K562 (cell line): ENCODE data around the gene ASCC1. TPM values are rescaled to one million over a fixed set of nuclear protein-coding genes. Genes with fewer than 3 reads are reported as not detected.
A peak's percentile ranks its signal among the peaks of the same experiment; 100 is the strongest.
"Not testable (repeated sequence)": the region's sequence is repeated elsewhere in the genome, so short reads cannot be mapped to it uniquely, and the experiment has no call there.

Experiments
- ATAC-seq: fragments of 200-7000 bp; cut with Tn5 transposase; 3 replicates; pipeline ENCODE4 v1.9.1; 2020; ENCODE audit warnings: moderate library complexity
- BruUV-seq: library from RNA; stranded (reverse); fragments of 400-500 nt; replicated peaks from 2 replicates; lab custom pipeline; 2021; lab: Mats Ljungman, UMichigan
- CTCF ChIA-PET: fragments of 300-600 bp; formaldehyde crosslinking; extraction: SDS; loops from one replicate; lab custom pipeline; 2021; ENCODE audit warnings: low intra/inter-chr PET ratio; lab: Yijun Ruan, JAX
- POLR2A ChIA-PET: fragments of 300-600, 350-650 bp; sonication (Branson Sonifier 250); formaldehyde crosslinking; extraction: SDS; loops from one replicate; lab custom pipeline; 2021; ENCODE audit warnings: antibody characterized with exemption, inconsistent platforms; lab: Yijun Ruan, JAX
- DNase-seq, 4 experiments: peaks; one replicate each; pipeline versions ENCODE4 v3.0.0 to v3.0.0-alpha.2; 2011 to 2018; ENCODE audit warnings: low spot score in 3 of 4, mixed read lengths in 3 of 4; ENCODE audit errors: extremely low read depth in 1 of 4
- FAIRE-seq: peaks from 2 replicates; lab custom pipeline; 2011; peaks lifted over from hg19 to GRCh38; lab: Jason Lieb, UNC
- H2AFZ ChIP-seq: 2 replicates; pipeline ENCODE4 v1.6.0; 2011; ENCODE audit warnings: low read depth, low read length, control low read depth, inconsistent platforms
- H3K27ac ChIP-seq: fragments of 200-600 bp; 3 replicates; pipeline ENCODE4 v1.8.0; 2011; ENCODE audit warnings: low read depth, mild to moderate bottlenecking, control low read depth, inconsistent platforms, low read length, moderate library complexity, mixed read lengths; ENCODE audit errors: extremely low read depth
- H3K27me3 ChIP-seq, 2 experiments: fragments of 300-600 bp in 1 of 2; 2 replicates in 1 of 2; 3 replicates in 1 of 2; pipeline versions ENCODE4 v1.6.0 to v1.8.0; 2011; ENCODE audit warnings: inconsistent platforms in 2 of 2, low read length in 2 of 2, mild to moderate bottlenecking in 1 of 2, mixed read lengths in 1 of 2, moderate library complexity in 1 of 2; ENCODE audit not compliant: control insufficient read depth in 2 of 2, insufficient read depth in 2 of 2
- H3K36me3 ChIP-seq: fragments of 300-600 bp; 3 replicates; pipeline ENCODE4 v1.8.0; 2011; ENCODE audit warnings: mild to moderate bottlenecking, low read length, inconsistent platforms; ENCODE audit not compliant: control insufficient read depth, insufficient read depth
- H3K4me1 ChIP-seq, 2 experiments: fragments of 200-600 bp in 1 of 2; replicated peaks in 1 of 2; 2 replicates in 1 of 2; 3 replicates in 1 of 2; pipeline versions ENCODE4 v1.5.1 to v1.8.0; 2011; ENCODE audit warnings: inconsistent platforms in 2 of 2, low read length in 2 of 2, mild to moderate bottlenecking in 1 of 2, mixed read lengths in 1 of 2, moderate library complexity in 1 of 2; ENCODE audit not compliant: control insufficient read depth in 2 of 2, insufficient read depth in 2 of 2
- H3K4me2 ChIP-seq: 2 replicates; pipeline ENCODE4 v1.6.1; 2011; ENCODE audit warnings: low read length, control low read depth, inconsistent platforms, mixed read lengths; ENCODE audit not compliant: insufficient read depth
- H3K4me3 ChIP-seq: fragments of 200-600 bp; sonication (generic), shearing (Covaris generic); 2 replicates; pipeline ENCODE4 v1.5.1; 2016; ENCODE audit warnings: control low read depth, inconsistent platforms
- H3K79me2 ChIP-seq: fragments of 200-600 bp; 3 replicates; pipeline ENCODE4 v1.8.0; 2011; ENCODE audit warnings: low read length, inconsistent platforms; ENCODE audit not compliant: control insufficient read depth, insufficient read depth
- H3K9ac ChIP-seq, 2 experiments: 2 replicates each; pipeline versions ENCODE4 v1.6.0 to v1.6.1; 2011; ENCODE audit warnings: low read depth in 2 of 2, low read length in 2 of 2, control low read depth in 1 of 2, inconsistent platforms in 1 of 2, mild to moderate bottlenecking in 1 of 2, mixed read lengths in 1 of 2; ENCODE audit not compliant: insufficient read depth in 1 of 2
- H3K9me1 ChIP-seq: one replicate; pipeline ENCODE4 v1.6.0; 2011; ENCODE audit warnings: inconsistent platforms, mild to moderate bottlenecking, low read length, moderate library complexity; ENCODE audit not compliant: control insufficient read depth, insufficient read depth
- H3K9me3 ChIP-seq: replicated peaks from 2 replicates; pipeline ENCODE4 v1.5.1; 2011; ENCODE audit warnings: low read depth, low read length, inconsistent platforms; ENCODE audit not compliant: control insufficient read depth, insufficient read depth
- H4K20me1 ChIP-seq: replicated peaks from 2 replicates; pipeline ENCODE4 v1.6.1; 2011; ENCODE audit warnings: low read length, inconsistent platforms, mixed read lengths; ENCODE audit not compliant: control insufficient read depth, insufficient read depth
- ASH1L ChIP-seq: fragments of 450-650 bp; IDR thresholded peaks from 2 replicates; pipeline ENCODE4 v1.6.1; 2018; ENCODE audit warnings: borderline replicate concordance, mild to moderate bottlenecking, low read depth; ENCODE audit not compliant: partially characterized antibody
- C11orf30 ChIP-seq: fragments of 450-650 bp; IDR thresholded peaks from 2 replicates; pipeline ENCODE4 v1.6.1; 2016; ENCODE audit warnings: low read depth, mild to moderate bottlenecking
- CBX3 ChIP-seq, 2 experiments: IDR thresholded peaks; 1 replicate in 1 of 2; 2 replicates in 1 of 2; pipeline ENCODE4 v1.6.1; 2012; ENCODE audit warnings: inconsistent platforms in 2 of 2, low read length in 2 of 2, borderline replicate concordance in 1 of 2, control low read depth in 1 of 2
- CC2D1A ChIP-seq: fragments of 450-650 bp; IDR thresholded peaks from 2 replicates; pipeline ENCODE4 v1.6.1; 2017; ENCODE audit warnings: mild to moderate bottlenecking
- CHD2 ChIP-seq: IDR thresholded peaks from 2 replicates; pipeline ENCODE4 v1.6.1; 2011; ENCODE audit warnings: low read depth, low read length
- FOS ChIP-seq: IDR thresholded peaks from 3 replicates; pipeline ENCODE4 v1.6.1; 2011; ENCODE audit not compliant: insufficient read length; ENCODE audit errors: extremely low read depth
- FOXM1 ChIP-seq, 2 experiments: fragments of 450-650 bp in 1 of 2; sonication (generic) in 1 of 2; formaldehyde crosslinking in 1 of 2; IDR thresholded peaks; 2 replicates each; pipeline versions ENCODE4 v1.6.1 to v1.9.0; 2017 to 2022; ENCODE audit warnings: low read depth in 2 of 2, mild to moderate bottlenecking in 2 of 2, missing genetic modification reagents in 1 of 2, moderate library complexity in 1 of 2
- MBD2 ChIP-seq: sonication (generic); IDR thresholded peaks from 2 replicates; pipeline ENCODE4 v1.6.1; 2016; ENCODE audit warnings: low read depth, borderline replicate concordance
- NFYB ChIP-seq: IDR thresholded peaks from 2 replicates; pipeline ENCODE4 v1.6.1; 2011; ENCODE audit warnings: mild to moderate bottlenecking, moderate library complexity; ENCODE audit not compliant: insufficient read length; ENCODE audit errors: extremely low read depth
- RBM25 ChIP-seq: fragments of 200-400 bp; formaldehyde crosslinking; IDR thresholded peaks from 2 replicates; pipeline ENCODE4 v1.6.1; 2018; ENCODE audit warnings: low read length, low read depth, moderate library complexity; ENCODE audit not compliant: severe bottlenecking
- ZNF316 ChIP-seq: fragments of 450-650 bp; IDR thresholded peaks from 2 replicates; pipeline ENCODE4 v1.6.1; 2016
- WGBS: fragments of 100-300 bp; shearing (Covaris generic); methylation state at CpG from one replicate; pipeline ENCODE4 v1.1.6; 2016; ENCODE audit warnings: low coverage, mixed read lengths; ENCODE audit not compliant: insufficient coverage; ENCODE audit errors: missing lambda C conversion rate; 5-methylcytosine and 5-hydroxymethylcytosine counted together
- in situ Hi-C: fragments of 300-500 bp; cut with MboI; formaldehyde crosslinking; loops from 4 replicates; pipeline ENCODE4 v1.15.0; 2018; ENCODE audit warnings: inconsistent platforms, mixed read lengths
- intact Hi-C: fragments of 100-400 bp; cut with micrococcal nuclease; formaldehyde crosslinking; loops from 2 replicates; pipeline ENCODE4 v1.14.2; 2022
- polyA plus RNA-seq, 8 experiments: library from polyadenylated mRNA; depleted of rRNA in 4 of 8; stranded (reverse) in 5 of 8; unstranded in 3 of 8; fragments of >200 nt; fragmentation: Nextera tagmentation in 2 of 8; fragmentation: Illumina TruSeq in 1 of 8; extraction: Ambion mirVana in 2 of 8; extraction: Trizol in 1 of 8; gene quantifications; 2 replicates each; pipeline versions ENCODE4 v1.2.1 to v1.2.3, GENCODE V29; 2011 to 2014; ENCODE audit warnings: inconsistent platforms in 1 of 8, missing spikeins in 1 of 8
- total RNA-seq, 7 experiments: library from RNA; depleted of rRNA in 6 of 7; stranded (reverse); fragments of >200 nt in 6 of 7; fragmentation: Illumina TruSeq in 2 of 7; extraction: Trizol in 2 of 7; gene quantifications; 2 replicates each; pipeline versions ENCODE4 v1.2.1 to v1.2.3, GENCODE V29; 2011 to 2021; ENCODE audit warnings: low replicate concordance in 1 of 7
- TF ChIP-seq, protein P1 (sequence below): fragments of 450-650 bp; IDR thresholded peaks from 2 replicates; pipeline ENCODE4 v1.6.1; 2016; ENCODE audit warnings: mild to moderate bottlenecking

ASCC1 gene
- total and polyA plus RNA-seq, 9 of the 15 experiments (the other 6 are each of a cell fraction or from before 2014, with no cell fraction given) = 31.7 to 73.3 (median 52.8) TPM

- H3K4me2 ChIP-seq; H3K9me1 ChIP-seq; H3K27ac ChIP-seq; BruUV-seq; intact Hi-C loops; H3K36me3 ChIP-seq; DNase-seq; H3K9me3 ChIP-seq; H3K4me3 ChIP-seq; H3K9ac ChIP-seq; FAIRE-seq; H3K4me1 ChIP-seq; H2AFZ ChIP-seq; H3K79me2 ChIP-seq; H4K20me1 ChIP-seq; H3K27me3 ChIP-seq; CTCF ChIA-PET; TF ChIP-seq FOXM1 (CRISPR knock-in tag; IDR thresholded peaks at IDR 0.05; ENCODE audit: low read depth): not testable (repeated sequence)
- peak; percentile 93 for TF ChIP-seq NFYB
- TF ChIP-seq MBD2 = peak; percentile 84; the same call in 1 of the 2 replicates
- TF ChIP-seq ZNF316 = peak; percentile 71
- TF ChIP-seq CC2D1A = peak; percentile 68
- TF ChIP-seq ASH1L = peak; percentile 79
- peak; percentile 17; the same call in 1 of the 2 replicates for TF ChIP-seq C11orf30
- TF ChIP-seq CHD2 = peak; percentile 34; the same call in 1 of the 2 replicates
- TF ChIP-seq, protein P1, sequence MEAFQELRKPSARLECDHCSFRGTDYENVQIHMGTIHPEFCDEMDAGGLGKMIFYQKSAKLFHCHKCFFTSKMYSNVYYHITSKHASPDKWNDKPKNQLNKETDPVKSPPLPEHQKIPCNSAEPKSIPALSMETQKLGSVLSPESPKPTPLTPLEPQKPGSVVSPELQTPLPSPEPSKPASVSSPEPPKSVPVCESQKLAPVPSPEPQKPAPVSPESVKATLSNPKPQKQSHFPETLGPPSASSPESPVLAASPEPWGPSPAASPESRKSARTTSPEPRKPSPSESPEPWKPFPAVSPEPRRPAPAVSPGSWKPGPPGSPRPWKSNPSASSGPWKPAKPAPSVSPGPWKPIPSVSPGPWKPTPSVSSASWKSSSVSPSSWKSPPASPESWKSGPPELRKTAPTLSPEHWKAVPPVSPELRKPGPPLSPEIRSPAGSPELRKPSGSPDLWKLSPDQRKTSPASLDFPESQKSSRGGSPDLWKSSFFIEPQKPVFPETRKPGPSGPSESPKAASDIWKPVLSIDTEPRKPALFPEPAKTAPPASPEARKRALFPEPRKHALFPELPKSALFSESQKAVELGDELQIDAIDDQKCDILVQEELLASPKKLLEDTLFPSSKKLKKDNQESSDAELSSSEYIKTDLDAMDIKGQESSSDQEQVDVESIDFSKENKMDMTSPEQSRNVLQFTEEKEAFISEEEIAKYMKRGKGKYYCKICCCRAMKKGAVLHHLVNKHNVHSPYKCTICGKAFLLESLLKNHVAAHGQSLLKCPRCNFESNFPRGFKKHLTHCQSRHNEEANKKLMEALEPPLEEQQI = peak; percentile 79; the same call in 1 of the 2 replicates
- TF ChIP-seq FOXM1 (IDR thresholded peaks at IDR 0.05; ENCODE audit: low read depth) = peak; percentile 22; the same call in 1 of the 2 replicates
- peak in 1 of 2 experiments; percentile 51; a peak in 1 of 3 replicates for TF ChIP-seq CBX3 (IDR thresholded peaks at IDR 0.05; ENCODE audit: borderline replicate concordance in 1 of 2, low read length in 2 of 2)
- peak; percentile 83 for TF ChIP-seq RBM25
- peak; percentile 78 for TF ChIP-seq FOS
- ATAC-seq = 0 out of 3 replicates have a peak, but pooled peaks have one; percentile 18
- WGBS = 92% methylated on average over 8 of the region's 10 CpGs
- in situ Hi-C loops = loop anchor here (10.0 kb wide), 1 partner anchor 199 kb away; no protein-coding TSS in a partner anchor
- POLR2A ChIA-PET = interaction anchor here (0.6 to 2.2 kb wide), 7 partner anchors 9 to 696 kb away, joined by 3 to 13 read pairs (median 4); no protein-coding TSS in a partner anchor
Observed at GRCh38 chr10:72136225-72136624, 79.9 kb downstream of the ASCC1 start.
